ENCODE results near the gene GRK2. TPM values are rescaled to one million over a fixed set of nuclear protein-coding genes. Genes with fewer than 3 reads are reported as not detected.

The GRK2 gene
- total and polyA plus RNA-seq, 2 donors (not counting 3 experiments of a cell fraction or from before 2014, with no cell fraction given): 57.9 to 62.3 TPM

DNA sequence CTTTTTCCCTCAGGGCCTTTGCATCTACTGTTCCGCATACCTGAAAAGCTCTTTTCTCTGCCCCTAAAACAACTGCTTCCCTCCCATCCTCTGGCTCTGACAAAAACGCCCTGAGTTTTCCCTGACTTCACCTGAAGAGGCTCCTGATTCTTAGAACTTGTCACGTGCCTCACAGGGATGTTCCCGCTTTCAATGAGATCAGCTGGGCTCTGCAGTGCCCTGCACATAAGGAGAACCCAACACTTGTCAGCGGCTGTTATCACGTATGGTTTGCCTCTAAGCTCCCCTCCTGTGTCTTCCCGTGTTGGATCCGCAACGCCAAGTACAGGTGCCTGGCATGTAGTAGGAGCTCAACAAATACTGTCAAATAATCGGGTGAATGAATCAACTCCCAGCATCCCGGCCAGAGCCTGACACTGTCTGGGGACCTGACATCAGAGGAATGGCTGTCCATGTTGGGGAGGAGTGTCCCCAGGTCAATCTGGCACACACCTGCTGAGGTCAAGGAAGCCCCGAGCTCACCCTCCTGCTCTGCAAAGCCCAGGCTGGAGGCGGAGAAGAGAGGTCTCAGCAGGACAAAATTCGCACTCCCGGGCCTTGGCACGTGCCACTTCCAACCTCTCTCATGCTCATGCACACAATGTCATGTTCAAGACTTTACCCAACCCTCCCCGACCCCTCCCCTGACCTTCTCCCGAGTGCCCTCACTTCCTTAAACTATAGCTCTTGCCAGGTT, 4.2 kb upstream of the GRK2 start:
- Histone ChIP-seq H3K79me2 (ENCODE audit: control insufficient read depth, insufficient read depth, low read length) (peaks cover 4% of the 10 kb centered on the region), H3K9me1 (replicated peaks; ENCODE audit: control insufficient read depth, extremely low read depth, insufficient read depth, low read length) (no peaks in the 10 kb centered on the region), H3K36me3 (ENCODE audit: control insufficient read depth in 2 of 2, extremely low read depth in 1 of 2, insufficient read depth in 2 of 2, low read length in 2 of 2) (no peaks in the 10 kb centered on the region), H3K4me2 (ENCODE audit: insufficient read depth, low read length) (no peak overlapping the region), H3K9ac (replicated peaks; ENCODE audit: extremely low read depth, insufficient read depth, low read length) (no peak overlapping the region), H3K27me3 (ENCODE audit: control insufficient read depth in 2 of 2, insufficient read depth in 2 of 2, low read length in 2 of 2) (no peaks in the 10 kb centered on the region), H3K4me3 (replicated peaks in 1 of 3; ENCODE audit: insufficient read depth in 1 of 3, low read depth in 1 of 3, low read length in 3 of 3) (no peak overlapping the region), H3K9me3 (replicated peaks; ENCODE audit: control insufficient read depth, insufficient read depth, low read length) (no peaks in the 10 kb centered on the region), H3K4me1 (ENCODE audit: control insufficient read depth, extremely low read depth, insufficient read depth, low read length) (peaks cover 6% of the 10 kb centered on the region), H4K20me1 (replicated peaks; ENCODE audit: control insufficient read depth, extremely low read depth, insufficient read depth, low read length) (no peaks in the 10 kb centered on the region), H3K27ac (ENCODE audit: insufficient read depth, low read depth, low read length) (no peak overlapping the region), H2AFZ (ENCODE audit: low read depth, low read length) (no peak overlapping the region)
- FAIRE-seq (no peak), DNase-seq (ENCODE audit: low read depth, low spot score) (no peak)
- dilution Hi-C loops (cut with MboI; ENCODE audit: extremely low pct_ligation_motif_present, low sequenced_read_pairs): no loop called here
- BruUV-seq (replicated peaks): no TSS peak
- TF ChIP-seq, protein P1, sequence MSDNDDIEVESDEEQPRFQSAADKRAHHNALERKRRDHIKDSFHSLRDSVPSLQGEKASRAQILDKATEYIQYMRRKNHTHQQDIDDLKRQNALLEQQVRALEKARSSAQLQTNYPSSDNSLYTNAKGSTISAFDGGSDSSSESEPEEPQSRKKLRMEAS (IDR thresholded peaks at IDR 0.05; ENCODE audit: insufficient read depth, insufficient read length): no peak
- TF ChIP-seq JUN (IDR thresholded peaks at IDR 0.05; ENCODE audit: borderline replicate concordance, insufficient read depth, insufficient read length, low read depth): no peak
- TF ChIP-seq GATA2 (IDR thresholded peaks at IDR 0.05; ENCODE audit: insufficient read depth, insufficient read length, low read depth, low read length): no peak
- TF ChIP-seq POLR2A (IDR thresholded peaks at IDR 0.05; ENCODE audit: low read depth, low read length): no peak
- no peak for TF ChIP-seq MYC (IDR thresholded peaks at IDR 0.05; ENCODE audit: low read depth, low read length)
- TF ChIP-seq EZH2 (IDR thresholded peaks at IDR 0.05; ENCODE audit: borderline replicate concordance, low read depth, low read length, severe bottlenecking): no peak
- TF ChIP-seq FOS (IDR thresholded peaks at IDR 0.05; ENCODE audit: borderline replicate concordance, insufficient read depth, low read length): no peak
- intact Hi-C loops (cut with micrococcal nuclease): loop anchor here (1.0 to 10.0 kb wide), 6 partner anchors 22 to 243 kb away; partner anchors contain the start of genes CDK2AP2 and PITPNM1
- ChIA-PET CTCF (interaction anchor here (0.9 to 4.9 kb wide), 30 partner anchors 8 to 207 kb away, joined by 3 to 151 read pairs (median 6); partner anchors contain the start of genes ANKRD13D, CLCF1 and SSH3), POLR2A (interaction anchor here (1.1 to 1.3 kb wide), 2 partner anchors 9 to 23 kb away, joined by 3 to 6 read pairs; no protein-coding TSS in a partner anchor)
